ENCODE measurements around the gene SHISAL1.

SHISAL1 gene

DNA sequence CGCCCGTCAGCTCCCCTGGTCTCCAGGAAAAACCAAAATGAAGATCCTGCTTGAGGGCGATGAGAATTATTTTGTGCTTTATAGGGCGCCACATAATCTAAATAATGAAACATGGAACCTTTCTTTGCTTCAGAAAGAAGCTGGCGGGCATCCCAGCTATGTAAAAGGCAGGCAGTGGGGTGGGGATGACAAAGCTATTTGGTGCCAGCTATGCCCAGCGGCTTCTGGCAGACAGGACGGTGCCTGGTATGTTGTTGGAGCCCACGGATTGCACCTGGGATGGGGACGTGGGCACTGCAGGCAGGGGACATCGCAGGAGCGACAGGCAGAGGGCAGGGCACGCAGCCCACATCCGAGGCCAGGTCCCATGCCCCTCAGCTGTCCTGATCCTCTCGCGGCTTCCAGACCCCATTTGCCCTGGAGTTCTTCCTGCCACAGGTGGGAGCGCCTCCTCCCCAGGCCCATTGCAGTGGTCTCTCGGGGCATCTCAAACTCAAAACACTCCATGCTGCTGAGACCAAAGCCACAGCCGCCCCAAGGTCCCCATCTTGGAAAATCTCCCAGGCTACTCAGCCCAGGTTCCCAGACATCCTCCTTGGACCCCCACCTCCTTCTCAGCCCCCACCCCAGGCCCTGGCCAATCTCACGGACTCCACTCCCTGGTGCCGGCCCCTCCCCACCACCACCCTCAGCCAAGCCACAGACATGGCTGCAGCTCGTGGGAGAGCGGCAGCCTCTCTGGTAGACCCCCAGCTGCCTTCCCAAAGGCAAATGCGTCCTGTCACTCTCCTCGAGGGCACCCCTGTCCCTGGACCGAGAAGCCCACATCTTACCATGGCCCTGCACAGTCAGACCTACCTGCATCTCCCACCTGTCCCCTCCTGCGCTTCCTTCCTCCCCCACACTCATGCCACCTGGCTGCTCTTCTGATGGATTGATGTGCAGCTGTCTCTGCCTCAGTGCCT lies 45.7 kb downstream of the SHISAL1 start:
- in situ Hi-C loops (cut with HindIII; ENCODE audit: low sequenced_read_pairs), result no loop called here

DNA sequence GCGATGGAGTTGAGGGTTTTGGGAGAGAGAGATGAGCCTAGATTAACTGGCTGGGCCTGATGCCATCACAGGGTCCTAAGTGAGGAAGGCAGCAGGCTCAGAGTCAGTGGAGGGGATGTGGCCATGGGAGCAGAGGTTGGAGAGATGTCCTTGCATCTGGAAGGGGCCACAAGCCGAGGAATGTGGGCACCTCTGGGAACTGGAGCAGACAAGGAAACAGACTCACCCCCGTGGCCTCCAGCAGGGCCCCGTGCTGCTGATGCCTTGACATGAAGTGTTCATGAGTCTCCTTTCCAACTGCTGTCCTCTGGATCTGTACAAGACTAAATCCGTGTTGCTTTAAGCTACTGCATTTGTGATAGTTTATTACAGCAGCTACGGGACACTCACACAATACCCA lies 49.2 kb downstream of the SHISAL1 start:
- in situ Hi-C loops (cut with HindIII; ENCODE audit: low sequenced_read_pairs), result no loop called here

DNA sequence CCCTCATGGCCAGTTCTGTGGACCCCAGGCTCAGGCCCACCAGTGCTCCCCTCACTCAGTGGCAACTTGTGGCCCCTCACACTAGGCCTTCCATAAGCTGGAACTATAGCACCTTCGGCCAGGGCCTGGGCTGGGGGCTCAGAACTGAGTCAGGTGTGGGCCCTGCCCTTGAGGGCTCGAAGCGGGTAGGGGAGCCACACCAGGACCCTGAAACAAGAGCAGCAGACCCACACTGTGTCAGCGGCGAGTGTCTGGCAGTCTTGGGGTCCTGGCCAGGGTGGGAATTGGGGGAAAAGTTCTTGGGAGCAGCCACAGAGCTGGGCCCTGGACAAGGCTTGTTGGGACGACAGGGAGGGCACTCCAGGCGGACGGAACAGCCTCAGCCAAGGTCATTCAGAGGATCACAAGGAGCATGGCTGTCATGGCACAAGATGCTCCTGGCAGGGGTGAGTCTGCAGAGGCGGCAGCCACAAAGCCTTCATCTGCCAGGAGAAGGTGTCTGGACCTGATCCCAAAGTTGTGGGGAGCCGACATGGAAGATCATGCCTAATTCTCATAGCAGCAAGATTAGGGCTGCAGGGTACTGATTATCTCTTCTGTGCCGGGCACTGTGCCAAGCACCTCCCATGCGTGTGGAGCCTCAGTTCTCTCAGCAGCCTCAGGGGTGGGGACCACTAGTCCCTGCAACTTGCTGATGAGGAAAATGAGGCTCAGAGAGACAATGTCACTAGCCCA lies 50.7 kb downstream of the SHISAL1 start:
- in situ Hi-C loops (cut with HindIII; ENCODE audit: low sequenced_read_pairs), result no loop called here

DNA sequence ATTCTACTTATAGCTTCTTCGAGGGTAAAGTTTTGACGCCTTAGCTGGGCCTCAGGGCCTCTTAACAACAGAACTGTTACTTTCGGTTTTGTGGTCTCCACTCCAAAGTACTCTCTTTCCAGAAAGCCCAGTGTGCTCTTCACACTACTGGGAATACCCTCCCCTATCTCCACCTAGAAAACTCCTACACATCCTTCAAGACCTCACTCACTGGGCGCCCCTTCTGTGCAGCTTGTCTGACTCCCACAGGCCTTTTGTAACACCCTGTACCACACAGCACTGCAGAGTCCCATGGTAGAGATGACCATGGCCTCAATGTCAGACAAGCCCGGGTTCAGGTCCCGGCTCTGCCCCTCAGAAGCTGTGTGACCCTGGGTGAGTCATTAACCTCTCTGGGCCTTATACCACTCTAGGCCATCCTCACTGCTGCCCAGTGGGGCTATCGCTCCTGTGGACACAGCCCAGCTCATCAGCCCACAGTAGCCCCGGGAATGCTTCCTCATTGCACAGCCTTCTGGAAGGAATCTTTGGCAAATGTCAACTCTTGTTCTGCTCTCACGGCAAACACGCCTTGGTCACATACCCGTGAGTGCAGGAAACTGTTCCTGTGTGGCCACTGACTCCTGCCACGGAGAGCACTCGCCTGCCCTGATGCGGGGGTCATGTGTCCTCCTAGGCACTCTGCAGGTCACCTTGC lies 51.4 kb downstream of the SHISAL1 start:
- in situ Hi-C loops (cut with HindIII; ENCODE audit: low sequenced_read_pairs), result no loop called here

DNA sequence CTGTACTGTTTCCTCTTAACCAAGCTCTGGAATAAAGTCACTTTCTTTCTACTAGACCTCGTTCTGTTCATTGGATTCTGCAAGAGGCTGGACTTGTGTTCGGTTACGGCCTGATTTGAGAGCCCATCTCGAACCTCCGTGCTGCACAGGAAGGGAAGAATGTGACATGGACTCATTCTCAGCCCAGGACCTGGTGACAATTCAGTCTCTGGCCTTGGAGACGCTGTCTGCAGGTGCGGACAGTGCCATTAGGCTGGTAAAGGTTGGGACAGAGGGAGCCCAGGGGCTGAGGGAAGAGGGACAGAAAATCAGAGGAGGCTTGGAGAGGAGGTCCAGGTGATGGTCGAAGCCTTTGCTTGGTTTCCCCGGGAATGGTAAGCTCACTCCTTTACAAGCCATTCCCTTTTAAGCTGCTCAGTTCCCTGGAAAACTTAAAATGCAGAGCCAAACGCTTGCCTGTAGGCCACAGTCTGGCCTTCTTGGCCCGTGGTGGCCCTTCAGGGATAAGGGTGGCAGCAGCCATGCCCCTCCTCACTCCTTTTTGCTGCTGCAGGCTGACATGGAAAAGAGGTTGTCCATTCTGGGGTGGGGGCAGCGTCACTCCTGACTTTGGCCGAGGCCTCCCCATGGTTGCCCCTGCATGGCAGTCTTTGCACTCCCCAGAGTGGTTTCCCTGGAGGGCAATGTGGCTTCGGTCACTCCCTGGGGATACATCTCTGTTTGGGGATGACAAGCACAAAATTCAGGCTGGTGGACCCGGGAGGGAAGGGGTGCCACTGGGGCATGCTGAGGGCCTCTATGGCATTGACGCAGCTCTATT lies 52.3 kb downstream of the SHISAL1 start:
- in situ Hi-C loops (cut with HindIII; ENCODE audit: low sequenced_read_pairs), result no loop called here

DNA sequence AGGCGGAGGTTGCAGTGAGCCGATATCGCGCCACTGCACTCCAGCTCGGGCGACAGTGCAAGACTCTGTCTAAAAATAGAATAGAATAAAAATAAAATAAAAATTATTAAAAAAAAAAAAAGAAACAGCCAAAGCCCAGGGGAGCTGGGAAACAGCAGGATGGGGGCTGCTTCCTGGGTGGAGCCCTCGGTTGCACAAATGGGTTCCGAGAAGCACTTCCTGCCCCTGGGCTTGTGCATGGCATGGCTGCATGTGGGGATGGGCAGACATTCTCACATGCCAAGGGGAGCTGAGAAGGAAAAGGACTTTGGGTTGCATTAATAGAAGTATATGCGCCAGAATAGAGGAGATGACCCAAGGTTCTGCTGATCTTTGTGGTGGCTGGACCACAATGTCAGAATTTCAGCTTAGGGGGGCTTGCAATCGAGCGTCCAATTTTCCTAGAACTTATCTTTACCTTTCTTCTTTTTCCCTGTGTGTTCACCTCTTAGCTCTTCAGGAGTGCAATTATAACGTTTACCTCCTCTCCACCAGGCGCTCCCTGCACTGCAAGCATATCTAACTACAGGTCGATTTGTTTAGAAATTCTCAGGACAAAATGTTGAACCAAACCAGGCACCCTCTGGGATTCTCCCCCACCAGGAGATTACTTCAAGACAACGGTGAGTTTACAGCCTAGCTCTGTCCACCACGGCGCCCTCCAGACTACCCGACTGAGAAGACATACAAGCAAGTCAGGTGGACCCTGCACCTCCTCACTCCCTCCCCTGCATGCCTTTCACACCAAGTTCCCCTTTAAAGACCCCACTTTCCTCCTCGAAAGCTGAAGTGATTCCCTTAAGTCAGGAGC lies 53.2 kb downstream of the SHISAL1 start:
- in situ Hi-C loops (cut with HindIII; ENCODE audit: low sequenced_read_pairs), result no loop called here

DNA sequence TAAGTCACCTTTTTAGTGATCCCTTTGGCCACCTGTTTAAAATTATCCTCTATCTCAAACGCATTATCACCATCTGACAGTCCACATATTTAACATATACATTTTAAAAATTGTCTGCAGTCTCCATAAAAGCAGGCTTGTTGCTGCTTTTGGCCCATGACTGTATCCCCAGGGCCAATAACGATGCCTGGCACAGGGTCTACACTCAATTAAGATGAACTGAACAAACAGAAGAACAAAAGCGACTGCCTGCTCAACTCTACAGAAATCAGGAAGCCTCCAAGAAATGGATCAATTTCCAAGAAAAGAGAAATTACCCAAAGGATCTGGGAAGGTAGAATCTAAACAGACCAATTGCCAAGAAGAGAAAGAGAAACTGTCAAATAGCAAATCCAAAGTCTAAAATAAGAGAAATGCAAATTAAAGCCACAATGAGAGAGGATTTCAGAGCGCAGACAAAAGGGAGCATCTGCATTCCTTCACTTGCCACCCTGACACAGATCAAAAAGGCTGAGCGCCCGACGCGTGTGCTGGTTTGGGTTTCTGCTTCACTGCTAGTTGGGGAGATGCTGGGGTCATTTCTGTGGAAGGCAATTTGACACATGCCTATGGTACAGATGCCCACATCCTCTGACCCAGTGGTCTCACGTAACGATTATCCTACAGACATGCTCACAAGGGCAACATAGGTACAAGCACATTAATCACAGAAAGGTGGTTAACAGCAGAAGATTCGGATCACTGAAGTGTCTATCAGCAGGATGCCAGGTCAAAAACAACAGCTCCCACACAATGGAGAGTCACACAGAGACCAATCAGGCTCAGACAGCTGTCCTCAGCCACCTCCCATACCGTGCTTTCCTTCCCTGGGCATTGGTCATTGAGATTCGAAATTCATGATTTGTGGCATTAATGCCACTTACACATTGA lies 55.9 kb downstream of the SHISAL1 start:
- in situ Hi-C loops (cut with HindIII; ENCODE audit: low sequenced_read_pairs), result no loop called here

DNA sequence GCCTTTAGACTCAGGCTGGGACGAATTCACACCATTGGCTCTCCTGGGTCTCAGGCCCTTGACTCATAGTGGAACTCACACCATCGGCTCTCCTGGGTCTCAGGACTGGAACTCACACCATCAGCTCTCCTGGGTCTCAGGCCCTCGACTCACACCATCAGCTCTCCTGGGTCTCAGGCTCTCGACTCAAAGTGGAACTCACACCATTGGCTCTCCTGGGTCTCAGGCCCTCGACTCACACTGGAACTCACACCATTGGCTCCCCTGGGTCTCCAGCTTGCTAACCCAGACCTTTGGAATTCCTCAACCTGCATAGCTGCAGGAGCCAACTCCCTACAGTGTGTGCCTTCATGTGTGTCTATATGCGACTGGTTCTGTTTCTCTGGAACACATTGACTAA lies 56.7 kb downstream of the SHISAL1 start:
- in situ Hi-C loops (cut with HindIII; ENCODE audit: low sequenced_read_pairs), result no loop called here

DNA sequence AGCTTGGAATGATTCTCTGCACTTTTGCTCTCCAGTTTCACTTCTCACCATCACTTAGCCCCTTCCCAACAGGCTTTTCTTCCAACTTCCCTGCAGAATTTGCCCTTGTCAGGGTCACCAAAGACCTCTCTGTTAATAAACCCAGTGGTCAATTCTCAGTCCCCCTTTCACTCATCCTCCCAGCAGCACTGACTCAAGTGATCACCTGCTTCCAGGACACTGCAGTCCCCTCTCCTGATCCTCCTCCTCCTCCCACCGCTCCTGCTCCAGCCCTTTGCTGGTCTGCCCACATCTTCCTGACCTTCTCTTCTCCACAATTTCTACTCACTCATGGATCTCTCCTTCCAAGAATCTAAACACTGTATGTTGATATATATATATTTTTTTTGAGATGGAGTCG lies 57.9 kb downstream of the SHISAL1 start:
- in situ Hi-C loops (cut with HindIII; ENCODE audit: low sequenced_read_pairs), result no loop called here

DNA sequence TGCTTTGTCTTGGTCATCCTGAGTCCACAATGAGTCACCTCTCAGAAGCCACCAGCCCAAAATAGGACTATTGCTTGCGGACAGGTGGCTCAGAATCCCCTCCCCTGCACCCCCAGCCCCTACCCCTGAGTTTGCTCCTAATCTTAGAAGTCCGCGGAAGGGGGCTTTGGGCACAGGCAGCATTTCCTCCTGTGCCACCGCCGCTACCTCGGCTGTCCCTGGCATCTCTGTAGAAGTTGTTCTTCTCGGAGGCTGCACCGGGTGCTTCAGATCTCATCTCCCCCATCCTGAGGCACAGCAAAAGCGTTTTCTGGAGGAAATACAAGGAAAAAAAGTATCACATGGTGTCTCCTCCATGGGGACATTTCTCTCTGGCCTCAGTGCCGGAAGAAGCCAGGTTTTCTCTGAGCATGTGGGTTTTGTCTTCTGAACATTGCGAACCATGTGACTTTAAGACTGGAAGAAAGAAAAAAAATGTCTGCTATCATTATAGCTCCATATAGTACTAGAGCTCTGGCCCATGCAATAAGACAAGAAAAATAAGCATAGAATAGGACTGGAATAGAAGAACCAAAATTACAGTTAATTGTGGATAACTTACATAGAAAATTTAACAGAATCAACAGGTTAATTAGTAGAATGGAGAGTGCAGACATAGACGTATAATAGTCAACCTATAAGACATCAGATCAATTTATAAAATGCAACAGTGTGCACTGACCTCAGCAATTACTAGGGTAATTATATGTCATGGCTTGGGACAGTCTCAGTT lies 63.2 kb downstream of the SHISAL1 start:
- in situ Hi-C loops (cut with HindIII; ENCODE audit: low sequenced_read_pairs), result no loop called here

DNA sequence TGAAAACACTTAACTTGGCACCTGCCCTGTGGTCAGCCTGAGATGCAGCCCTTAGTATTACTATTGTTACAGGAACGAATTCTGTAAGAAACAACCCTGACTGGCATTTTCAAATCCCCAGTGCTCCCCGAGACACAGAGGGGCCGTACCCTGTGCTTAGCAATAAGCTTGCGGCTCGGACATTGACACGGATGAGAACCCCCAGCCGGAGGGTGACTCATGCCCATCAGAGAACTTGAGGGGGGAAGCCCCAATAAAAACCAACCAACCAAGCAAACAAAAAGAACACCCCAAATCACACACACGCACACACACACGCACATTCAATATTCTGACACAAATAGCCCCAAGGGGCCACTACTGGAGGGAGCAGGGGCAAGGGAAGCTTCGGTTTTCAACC lies 63.8 kb downstream of the SHISAL1 start:
- in situ Hi-C loops (cut with HindIII; ENCODE audit: low sequenced_read_pairs), result no loop called here

DNA sequence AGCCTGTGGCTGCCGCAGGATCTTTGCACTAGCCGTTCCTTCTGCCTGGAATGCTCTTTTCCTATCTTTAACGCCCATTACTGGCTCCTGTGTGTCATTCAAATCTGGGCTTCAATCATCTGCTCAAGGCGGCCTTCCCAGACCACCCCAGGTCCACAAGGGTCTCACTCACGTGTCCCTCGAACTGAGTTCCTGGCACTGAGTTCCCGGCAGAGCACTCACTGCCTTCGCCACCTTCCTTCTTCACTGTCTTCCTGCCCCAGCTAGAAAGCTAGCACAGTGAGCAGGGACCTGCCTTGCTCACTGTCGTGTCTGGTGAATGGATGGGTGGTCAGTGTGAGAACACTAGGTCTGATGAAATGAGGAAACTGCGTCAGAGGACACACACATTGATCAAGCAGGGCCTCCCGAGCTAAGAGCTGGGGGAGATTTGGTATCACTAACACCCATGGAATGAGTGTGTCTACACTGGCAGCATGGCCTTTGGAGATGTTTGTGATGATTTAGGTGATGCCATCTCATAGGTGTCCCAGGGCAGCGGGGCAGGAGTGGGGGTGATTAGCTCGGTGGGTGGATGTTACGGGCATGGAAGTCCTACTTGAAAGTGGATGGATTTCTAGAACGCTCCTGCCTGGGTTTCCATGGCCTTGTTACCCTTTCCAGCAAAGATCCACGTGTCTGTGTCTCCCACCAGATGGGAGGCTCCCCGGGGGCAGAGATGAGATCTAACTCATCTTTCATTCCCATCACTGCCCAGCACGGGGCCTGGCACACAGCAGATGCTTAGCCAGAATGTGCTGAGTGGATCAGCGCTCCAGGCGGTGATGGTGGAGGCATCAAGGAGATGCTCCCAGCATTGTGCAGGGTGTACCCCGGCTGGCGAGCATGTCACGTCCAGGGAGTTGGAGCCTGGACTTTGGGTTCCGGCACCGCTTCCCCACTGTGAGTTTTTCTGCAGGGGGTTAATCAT lies 64.5 kb downstream of the SHISAL1 start:
- in situ Hi-C loops (cut with HindIII; ENCODE audit: low sequenced_read_pairs), result no loop called here

DNA sequence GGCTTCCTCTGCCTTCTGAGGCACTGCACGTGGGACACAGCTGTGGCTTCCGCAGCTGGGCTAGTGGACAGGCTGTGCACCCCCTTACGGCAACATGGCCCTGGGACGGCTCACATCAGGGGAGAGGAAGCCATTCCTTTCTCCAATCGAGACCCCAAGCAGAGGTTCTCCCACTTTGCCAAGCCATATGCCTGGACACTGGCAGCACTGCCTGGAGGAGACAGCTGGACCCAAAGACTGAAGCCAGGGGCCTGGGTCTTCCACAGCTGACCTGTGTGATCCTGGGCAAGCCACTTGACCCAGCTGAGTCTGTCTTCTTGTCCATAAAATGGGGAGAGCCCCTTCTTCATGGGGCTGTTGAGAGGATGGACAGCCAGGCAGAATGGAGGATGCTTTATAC lies 65.4 kb downstream of the SHISAL1 start:
- in situ Hi-C loops (cut with HindIII; ENCODE audit: low sequenced_read_pairs), result no loop called here

DNA sequence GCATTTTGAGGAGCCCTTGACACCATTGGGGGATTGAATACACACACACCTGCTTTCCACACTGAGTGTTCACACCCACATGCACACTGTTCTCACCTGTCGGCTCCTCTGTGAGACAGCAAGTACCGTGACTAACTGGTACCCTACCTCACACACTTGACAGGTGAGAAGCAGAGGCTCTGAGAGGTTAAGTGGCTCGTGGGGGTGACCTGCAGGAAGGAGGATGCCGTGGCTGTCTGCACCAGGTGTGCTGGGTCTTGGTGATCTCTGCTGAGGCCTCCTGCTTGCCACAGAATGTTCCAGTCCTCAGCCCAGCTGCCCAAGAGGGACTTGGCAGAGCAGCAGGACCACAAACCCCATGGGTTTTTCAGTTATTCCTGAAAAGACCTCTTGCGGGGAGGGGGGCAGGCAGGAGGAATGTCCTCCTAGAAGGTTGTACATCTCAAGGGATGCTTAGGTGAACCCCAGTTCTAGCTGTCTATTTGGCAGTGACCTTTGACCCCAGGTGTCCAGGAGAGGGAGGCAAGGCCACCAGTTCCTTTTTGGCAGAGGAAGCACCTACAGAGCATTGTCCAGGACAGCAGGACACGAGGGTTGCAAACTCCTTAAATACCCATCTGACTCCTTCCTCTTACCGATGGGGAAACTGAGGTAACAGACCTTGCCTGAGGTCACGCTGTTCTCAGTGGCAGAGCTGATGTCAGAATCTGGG lies 66.0 kb downstream of the SHISAL1 start:
- in situ Hi-C loops (cut with HindIII; ENCODE audit: low sequenced_read_pairs), result no loop called here

DNA sequence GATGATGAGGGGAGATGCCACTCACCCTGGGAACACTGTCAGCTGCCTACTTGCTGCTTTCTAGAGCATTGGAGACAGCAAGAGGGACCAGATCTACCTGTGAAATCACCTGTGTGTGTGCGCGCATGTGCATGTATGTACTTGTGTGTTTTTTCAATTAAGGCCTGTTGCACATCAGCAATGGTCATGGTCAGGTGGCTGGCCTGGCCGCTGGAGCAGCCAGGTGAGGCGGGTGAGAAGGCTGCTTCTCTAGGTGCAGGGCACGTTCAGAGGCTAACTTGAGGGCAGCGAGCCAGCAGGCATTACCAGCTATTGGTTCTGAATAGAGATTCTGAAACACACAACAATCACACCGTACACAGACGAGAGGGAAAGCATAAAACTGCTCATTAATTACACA lies 66.9 kb downstream of the SHISAL1 start:
- in situ Hi-C loops (cut with HindIII; ENCODE audit: low sequenced_read_pairs), result no loop called here

DNA sequence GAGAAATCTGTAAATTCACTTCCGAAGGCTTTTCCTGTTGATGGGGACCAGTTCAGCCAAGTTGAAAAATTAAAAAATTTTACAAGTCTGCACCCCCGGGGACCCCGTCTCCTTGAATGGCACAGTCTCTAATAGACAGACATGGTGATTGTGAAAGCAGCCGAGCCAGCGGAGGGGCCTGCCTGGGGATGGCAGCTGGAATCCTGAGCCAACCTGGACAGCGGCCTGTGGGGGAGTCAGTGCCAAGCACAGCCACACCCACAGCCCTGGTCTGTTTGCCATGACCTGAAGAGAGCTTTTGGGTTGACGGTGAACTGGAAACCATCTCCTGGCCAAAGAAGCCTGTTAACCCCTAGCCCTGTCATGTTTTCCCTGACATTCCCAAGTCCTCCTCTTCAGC lies 67.3 kb downstream of the SHISAL1 start:
- in situ Hi-C loops (cut with HindIII; ENCODE audit: low sequenced_read_pairs), result no loop called here
